K562 (cell line): ENCODE results near the gene MBD5. TPM values are rescaled to one million over a fixed set of nuclear protein-coding genes. Genes with fewer than 3 reads are reported as not detected.

ENCODE experiments used
- ATAC-seq: fragments of 200-7000 bp; cut with Tn5 transposase; 3 replicates; pipeline ENCODE4 v1.9.1; 2020; ENCODE audit warnings: moderate library complexity
- BruUV-seq: library from RNA; stranded (reverse); fragments of 400-500 nt; replicated peaks from 2 replicates; lab custom pipeline; 2021; lab: Mats Ljungman, UMichigan
- CTCF ChIA-PET: fragments of 300-600 bp; formaldehyde crosslinking; extraction: SDS; loops from one replicate; lab custom pipeline; 2021; ENCODE audit warnings: low intra/inter-chr PET ratio; lab: Yijun Ruan, JAX
- POLR2A ChIA-PET: fragments of 300-600, 350-650 bp; sonication (Branson Sonifier 250); formaldehyde crosslinking; extraction: SDS; loops from one replicate; lab custom pipeline; 2021; ENCODE audit warnings: antibody characterized with exemption, inconsistent platforms; lab: Yijun Ruan, JAX
- DNase-seq, 4 experiments: peaks; one replicate each; pipeline versions ENCODE4 v3.0.0 to v3.0.0-alpha.2; 2011 to 2018; ENCODE audit warnings: low spot score in 3 of 4, mixed read lengths in 3 of 4; ENCODE audit errors: extremely low read depth in 1 of 4
- FAIRE-seq: peaks from 2 replicates; lab custom pipeline; 2011; peaks lifted over from hg19 to GRCh38; lab: Jason Lieb, UNC
- H2AFZ ChIP-seq: 2 replicates; pipeline ENCODE4 v1.6.0; 2011; ENCODE audit warnings: low read depth, low read length, control low read depth, inconsistent platforms
- H3K27ac ChIP-seq: fragments of 200-600 bp; 3 replicates; pipeline ENCODE4 v1.8.0; 2011; ENCODE audit warnings: low read depth, mild to moderate bottlenecking, control low read depth, inconsistent platforms, low read length, moderate library complexity, mixed read lengths; ENCODE audit errors: extremely low read depth
- H3K27me3 ChIP-seq, 2 experiments: fragments of 300-600 bp in 1 of 2; 2 replicates in 1 of 2; 3 replicates in 1 of 2; pipeline versions ENCODE4 v1.6.0 to v1.8.0; 2011; ENCODE audit warnings: inconsistent platforms in 2 of 2, low read length in 2 of 2, mild to moderate bottlenecking in 1 of 2, mixed read lengths in 1 of 2, moderate library complexity in 1 of 2; ENCODE audit not compliant: control insufficient read depth in 2 of 2, insufficient read depth in 2 of 2
- H3K36me3 ChIP-seq: fragments of 300-600 bp; 3 replicates; pipeline ENCODE4 v1.8.0; 2011; ENCODE audit warnings: mild to moderate bottlenecking, low read length, inconsistent platforms; ENCODE audit not compliant: control insufficient read depth, insufficient read depth
- H3K4me1 ChIP-seq, 2 experiments: fragments of 200-600 bp in 1 of 2; replicated peaks in 1 of 2; 2 replicates in 1 of 2; 3 replicates in 1 of 2; pipeline versions ENCODE4 v1.5.1 to v1.8.0; 2011; ENCODE audit warnings: inconsistent platforms in 2 of 2, low read length in 2 of 2, mild to moderate bottlenecking in 1 of 2, mixed read lengths in 1 of 2, moderate library complexity in 1 of 2; ENCODE audit not compliant: control insufficient read depth in 2 of 2, insufficient read depth in 2 of 2
- H3K4me2 ChIP-seq: 2 replicates; pipeline ENCODE4 v1.6.1; 2011; ENCODE audit warnings: low read length, control low read depth, inconsistent platforms, mixed read lengths; ENCODE audit not compliant: insufficient read depth
- H3K4me3 ChIP-seq: fragments of 200-600 bp; sonication (generic), shearing (Covaris generic); 2 replicates; pipeline ENCODE4 v1.5.1; 2016; ENCODE audit warnings: control low read depth, inconsistent platforms
- H3K79me2 ChIP-seq: fragments of 200-600 bp; 3 replicates; pipeline ENCODE4 v1.8.0; 2011; ENCODE audit warnings: low read length, inconsistent platforms; ENCODE audit not compliant: control insufficient read depth, insufficient read depth
- H3K9ac ChIP-seq, 2 experiments: 2 replicates each; pipeline versions ENCODE4 v1.6.0 to v1.6.1; 2011; ENCODE audit warnings: low read depth in 2 of 2, low read length in 2 of 2, control low read depth in 1 of 2, inconsistent platforms in 1 of 2, mild to moderate bottlenecking in 1 of 2, mixed read lengths in 1 of 2; ENCODE audit not compliant: insufficient read depth in 1 of 2
- H3K9me1 ChIP-seq: one replicate; pipeline ENCODE4 v1.6.0; 2011; ENCODE audit warnings: inconsistent platforms, mild to moderate bottlenecking, low read length, moderate library complexity; ENCODE audit not compliant: control insufficient read depth, insufficient read depth
- H3K9me3 ChIP-seq: replicated peaks from 2 replicates; pipeline ENCODE4 v1.5.1; 2011; ENCODE audit warnings: low read depth, low read length, inconsistent platforms; ENCODE audit not compliant: control insufficient read depth, insufficient read depth
- H4K20me1 ChIP-seq: replicated peaks from 2 replicates; pipeline ENCODE4 v1.6.1; 2011; ENCODE audit warnings: low read length, inconsistent platforms, mixed read lengths; ENCODE audit not compliant: control insufficient read depth, insufficient read depth
- BCL6 ChIP-seq: fragments of 250-450 bp; sonication (Bioruptor Pico); IDR thresholded peaks from 2 replicates; pipeline ENCODE4 v1.4.0; 2020
- ELF4 ChIP-seq: fragments of 450-650 bp; formaldehyde crosslinking; IDR thresholded peaks from 2 replicates; pipeline ENCODE4 v1.4.0; 2022; ENCODE audit warnings: missing genetic modification characterization
- FOXA3 ChIP-seq, 2 experiments: fragments of 450-650 bp in 1 of 2; sonication (generic) in 1 of 2; formaldehyde crosslinking; IDR thresholded peaks in 1 of 2; conservative IDR thresholded peaks in 1 of 2; 2 replicates each; pipeline versions ENCODE4 v1.4.0 to v1.8.0; 2020 to 2022; ENCODE audit warnings: mild to moderate bottlenecking in 2 of 2, missing genetic modification reagents in 1 of 2
- JUN ChIP-seq, 2 experiments: sonication (generic) in 1 of 2; formaldehyde crosslinking in 1 of 2; IDR thresholded peaks; 2 replicates each; pipeline versions ENCODE4 v1.6.1 to v1.8.0; 2012 to 2022; ENCODE audit warnings: borderline replicate concordance in 2 of 2, mild to moderate bottlenecking in 2 of 2, improper control_type of control experiment in 1 of 2, low read depth in 1 of 2, low read length in 1 of 2, missing genetic modification reagents in 1 of 2
- KDM5B ChIP-seq: fragments of 200-600 bp; sonication (generic); IDR thresholded peaks from 2 replicates; pipeline ENCODE4 v1.6.1; 2012; ENCODE audit warnings: low read depth, mild to moderate bottlenecking, moderate library complexity, low read length, control low read depth, inconsistent platforms; ENCODE audit not compliant: insufficient replicate concordance
- KLF1 ChIP-seq: fragments of 450-650 bp; IDR thresholded peaks from 2 replicates; pipeline ENCODE4 v1.6.1; 2016; ENCODE audit warnings: missing genetic modification characterization, missing compliant biosample characterization
- MAFF ChIP-seq: IDR thresholded peaks from 2 replicates; pipeline ENCODE4 v1.6.1; 2012; ENCODE audit warnings: low read length, improper control_type of control experiment
- NCOR1 ChIP-seq: fragments of 450-650 bp; IDR thresholded peaks from 2 replicates; pipeline ENCODE4 v1.6.1; 2016; ENCODE audit warnings: mild to moderate bottlenecking, moderate library complexity
- NFATC3 ChIP-seq: fragments of 450-650 bp; IDR thresholded peaks from 2 replicates; pipeline ENCODE4 v1.6.1; 2017; ENCODE audit warnings: mild to moderate bottlenecking
- NFRKB ChIP-seq: fragments of 450-650 bp; IDR thresholded peaks from 2 replicates; pipeline ENCODE4 v1.6.1; 2016; ENCODE audit warnings: low read depth
- POLR3A ChIP-seq: IDR thresholded peaks from 2 replicates; pipeline ENCODE4 v1.6.1; 2011; ENCODE audit warnings: borderline replicate concordance, mild to moderate bottlenecking, moderate library complexity; ENCODE audit not compliant: insufficient read length, insufficient read depth; ENCODE audit errors: extremely low read depth
- PRMT5 ChIP-seq: sonication (generic); formaldehyde crosslinking; IDR thresholded peaks from 2 replicates; pipeline ENCODE4 v1.5.0; 2020; ENCODE audit warnings: missing genetic modification reagents
- SRSF7 ChIP-seq: fragments of 200-400 bp; formaldehyde crosslinking; optimal IDR thresholded peaks from 2 replicates; pipeline ENCODE3; 2017; ENCODE audit warnings: mild to moderate bottlenecking, low read depth, low read length
- TEAD4 ChIP-seq, 2 experiments: sonication (generic) in 1 of 2; formaldehyde crosslinking in 1 of 2; IDR thresholded peaks; 2 replicates each; pipeline versions ENCODE4 v1.6.1 to v1.8.0; 2012 to 2022; ENCODE audit warnings: borderline replicate concordance in 1 of 2, inconsistent platforms in 1 of 2, low read length in 1 of 2, mild to moderate bottlenecking in 1 of 2, missing genetic modification reagents in 1 of 2
- WGBS: fragments of 100-300 bp; shearing (Covaris generic); methylation state at CpG from one replicate; pipeline ENCODE4 v1.1.6; 2016; ENCODE audit warnings: low coverage, mixed read lengths; ENCODE audit not compliant: insufficient coverage; ENCODE audit errors: missing lambda C conversion rate; 5-methylcytosine and 5-hydroxymethylcytosine counted together
- in situ Hi-C: fragments of 300-500 bp; cut with MboI; formaldehyde crosslinking; loops from 4 replicates; pipeline ENCODE4 v1.15.0; 2018; ENCODE audit warnings: inconsistent platforms, mixed read lengths
- intact Hi-C: fragments of 100-400 bp; cut with micrococcal nuclease; formaldehyde crosslinking; loops from 2 replicates; pipeline ENCODE4 v1.14.2; 2022
- polyA plus RNA-seq, 8 experiments: library from polyadenylated mRNA; depleted of rRNA in 4 of 8; stranded (reverse) in 5 of 8; unstranded in 3 of 8; fragments of >200 nt; fragmentation: Nextera tagmentation in 2 of 8; fragmentation: Illumina TruSeq in 1 of 8; extraction: Ambion mirVana in 2 of 8; extraction: Trizol in 1 of 8; gene quantifications; 2 replicates each; pipeline versions ENCODE4 v1.2.1 to v1.2.3, GENCODE V29; 2011 to 2014; ENCODE audit warnings: inconsistent platforms in 1 of 8, missing spikeins in 1 of 8
- total RNA-seq, 7 experiments: library from RNA; depleted of rRNA in 6 of 7; stranded (reverse); fragments of >200 nt in 6 of 7; fragmentation: Illumina TruSeq in 2 of 7; extraction: Trizol in 2 of 7; gene quantifications; 2 replicates each; pipeline versions ENCODE4 v1.2.1 to v1.2.3, GENCODE V29; 2011 to 2021; ENCODE audit warnings: low replicate concordance in 1 of 7

MBD5 gene
- total and polyA plus RNA-seq, 9 of the 15 experiments (the other 6 are each of a cell fraction or from before 2014, with no cell fraction given), result 3.4 to 14.5 (median 9.0) TPM

- no peaks in the 10 kb centered on the region for H3K4me1 ChIP-seq
- no peak overlapping the region for H3K4me2 ChIP-seq
- H3K9me3 ChIP-seq, result no peaks in the 10 kb centered on the region
- no peak overlapping the region for H3K9ac ChIP-seq
- no TSS peak for BruUV-seq
- in situ Hi-C loops, result no loop called here
- no peak for ATAC-seq
- H2AFZ ChIP-seq, result no peak overlapping the region
- no peak overlapping the region for H3K4me3 ChIP-seq
- WGBS, result 2% methylated on average over 5 of the region's 5 CpGs
- intact Hi-C loops, result no loop called here
- H4K20me1 ChIP-seq, result no peaks in the 10 kb centered on the region
- no peaks in the 10 kb centered on the region for H3K27me3 ChIP-seq
- TF ChIP-seq TEAD4 (IDR thresholded peaks at IDR 0.05; ENCODE audit: low read length) (no peak), TEAD4 (CRISPR knock-in tag; IDR thresholded peaks at IDR 0.05; ENCODE audit: borderline replicate concordance) (no peak), NFRKB (no peak), JUN (IDR thresholded peaks at IDR 0.05; ENCODE audit: borderline replicate concordance, low read depth, low read length) (no peak), JUN (CRISPR knock-in tag; IDR thresholded peaks at IDR 0.05; ENCODE audit: borderline replicate concordance) (no peak), KLF1 (tag) (no peak), FOXA3 (CRISPR knock-in tag; conservative IDR thresholded peaks at IDR 0.05 in 1 of 2, IDR thresholded peaks at IDR 0.05 in 1 of 2) (no peak), BCL6 (CRISPR knock-in tag) (no peak), NFATC3 (no peak), KDM5B (no peak), PRMT5 (no peak), POLR3A (no peak), NCOR1 (no peak), MAFF (no peak), ELF4 (CRISPR knock-in tag) (no peak), SRSF7 (no peak)
- TF ChIP-seq, all 486 proteins: peak for 0
- POLR2A ChIA-PET, result no interaction called here
- no peaks in the 10 kb centered on the region for H3K9me1 ChIP-seq
- no peak overlapping the region for H3K27ac ChIP-seq
- DNase-seq (no peak), FAIRE-seq (no peak)
- CTCF ChIA-PET, result no interaction called here
- H3K79me2 ChIP-seq, result no peaks in the 10 kb centered on the region
- no peaks in the 10 kb centered on the region for H3K36me3 ChIP-seq
These were observed 223.9 kb downstream of the MBD5 start for GRCh38 chr2:148244593-148245292.
